Heart right ventricle (tissue), 16 donors: ENCODE data around the gene ZAP70. TPM values are rescaled to one million over a fixed set of nuclear protein-coding genes. Genes with fewer than 3 reads are reported as not detected.

ENCODE experiments used
- ATAC-seq, 8 donors: fragments of 200-7000 bp; cut with Tn5 transposase; one replicate each; pipeline ENCODE4 v1.9.1; 2020; ENCODE audit warnings: mild to moderate bottlenecking in 8 of 8, moderate library complexity in 8 of 8, moderate number of reproducible peaks in 1 of 8
- DNase-seq, 2 donors: peaks; one replicate each; pipeline ENCODE4 v3.0.0-alpha.2; 2020
- H3K27ac ChIP-seq, 10 donors: fragments of 200-600 bp; sonication (generic) in 2 of 10; one replicate each; pipeline versions ENCODE4 v1.5.0 to v1.8.0; 2020 to 2022; ENCODE audit warnings: mild to moderate bottlenecking in 3 of 10
- H3K27me3 ChIP-seq, 7 donors: fragments of 200-600 bp; one replicate each; pipeline ENCODE4 v1.8.0; 2021 to 2022; ENCODE audit warnings: mild to moderate bottlenecking in 2 of 7
- H3K36me3 ChIP-seq, 9 donors: fragments of 200-600 bp; sonication (generic) in 1 of 9; one replicate each; pipeline versions ENCODE4 v1.5.0 to v1.8.0; 2020 to 2022; ENCODE audit warnings: mild to moderate bottlenecking in 2 of 9
- H3K4me1 ChIP-seq, 9 donors: fragments of 200-600 bp; sonication (generic) in 1 of 9; one replicate each; pipeline versions ENCODE4 v1.5.0 to v1.8.0; 2020 to 2022; ENCODE audit warnings: mild to moderate bottlenecking in 4 of 9
- H3K4me3 ChIP-seq, 10 donors: fragments of 200-600 bp; sonication (generic) in 2 of 10; one replicate each; pipeline versions ENCODE4 v1.5.0 to v1.8.0; 2020 to 2022; ENCODE audit warnings: mild to moderate bottlenecking in 7 of 10, moderate library complexity in 2 of 10
- H3K9me3 ChIP-seq, 11 donors: fragments of 200-600 bp in 10 of 11; sonication (generic) in 2 of 11; one replicate each; pipeline versions ENCODE4 v1.5.0 to v1.8.0; 2013 to 2022; ENCODE audit warnings: mild to moderate bottlenecking in 2 of 11, control low read depth in 1 of 11, moderate library complexity in 1 of 11
- WGBS, 2 donors: extraction: QIAGEN DNeasy Blood & Tissue Kit; methylation state at CpG; one replicate each; pipeline ENCODE4 v1.1.7; 2013; ENCODE audit warnings: inconsistent platforms in 1 of 2; 5-methylcytosine and 5-hydroxymethylcytosine counted together
- intact Hi-C, 10 donors: fragments of 100-400 bp; cut with DNase I; formaldehyde crosslinking; loops; one replicate each; pipeline versions ENCODE4 v1.11.1 to v1.14.2; 2022
- polyA plus RNA-seq, 2 donors: library from polyadenylated mRNA; stranded (reverse); fragments of 200-250 nt; gene quantifications; one replicate each; pipeline ENCODE4 v1.2.3, GENCODE V29; 2013
- total RNA-seq, 10 donors: library from RNA; stranded (reverse); fragmentation: NEBNext Ultra II Directional in 3 of 10; extraction: Animal tissue kit (Norgen Biotek cat#: 25700) in 3 of 10; gene quantifications; one replicate each; pipeline versions ENCODE4 v1.2.1 to v1.2.4, GENCODE V29; 2021 to 2023
- TF ChIP-seq, protein P1 (sequence below), 9 donors: fragments of 200-600 bp; sonication (generic) in 2 of 9; IDR thresholded peaks; one replicate each; pipeline versions ENCODE4 v1.5.0 to v1.8.0; 2021 to 2022; ENCODE audit warnings: antibody characterized with exemption in 9 of 9, mild to moderate bottlenecking in 5 of 9, moderate library complexity in 1 of 9
- donor health status: Arrhythmogenic right ventricular cardiomyopathy.
- donor health status: ischemic (EF 13 %, LVEDD 7.1; RV severe dilation, severe dysfunction).
- donor health status: healthy with polysubstance abuse.
- donor health status: DM: no; HTN: yes; CAD: no.
- donor health status: DM: no; HTN: no; CAD: no.
- donor health status: ischemic (EF 25% LVEDD 6.9; RV normal size, moderate dysfunction).
- donor health status: ischemic (EF 25% LVEDD 5.7; RV mildly dilated, moderate dysfunction).
- donor health status: healthy.
- donor health status: DM: yes; HTN: yes; CAD: no.
- donor health status: Ischemic cardiomyopathy.
- donor health status: ischemic (EF 35%, LVEDD 5.7; RV mildly dilated, moderate dysfunction).
- donor health status: nonischemic (EF 11% LVEDD 7.7; RV severe dilation, severe dysfunction).
- donor health status: DM: yes; HTN: yes; CAD: no.
- donor health status: PGD.
- donor health status: ischemic (EF 29% LVEDD 5.4; RV normal size, mild dysfunction).
- donor health status: nonischemic (EF 23%, LVEDD 6.1; RV moderate dilation, normal function).

The ZAP70 gene
- total and polyA plus RNA-seq, 12 donors = 0.42 to 8.7 (median 0.67) TPM

DNA sequence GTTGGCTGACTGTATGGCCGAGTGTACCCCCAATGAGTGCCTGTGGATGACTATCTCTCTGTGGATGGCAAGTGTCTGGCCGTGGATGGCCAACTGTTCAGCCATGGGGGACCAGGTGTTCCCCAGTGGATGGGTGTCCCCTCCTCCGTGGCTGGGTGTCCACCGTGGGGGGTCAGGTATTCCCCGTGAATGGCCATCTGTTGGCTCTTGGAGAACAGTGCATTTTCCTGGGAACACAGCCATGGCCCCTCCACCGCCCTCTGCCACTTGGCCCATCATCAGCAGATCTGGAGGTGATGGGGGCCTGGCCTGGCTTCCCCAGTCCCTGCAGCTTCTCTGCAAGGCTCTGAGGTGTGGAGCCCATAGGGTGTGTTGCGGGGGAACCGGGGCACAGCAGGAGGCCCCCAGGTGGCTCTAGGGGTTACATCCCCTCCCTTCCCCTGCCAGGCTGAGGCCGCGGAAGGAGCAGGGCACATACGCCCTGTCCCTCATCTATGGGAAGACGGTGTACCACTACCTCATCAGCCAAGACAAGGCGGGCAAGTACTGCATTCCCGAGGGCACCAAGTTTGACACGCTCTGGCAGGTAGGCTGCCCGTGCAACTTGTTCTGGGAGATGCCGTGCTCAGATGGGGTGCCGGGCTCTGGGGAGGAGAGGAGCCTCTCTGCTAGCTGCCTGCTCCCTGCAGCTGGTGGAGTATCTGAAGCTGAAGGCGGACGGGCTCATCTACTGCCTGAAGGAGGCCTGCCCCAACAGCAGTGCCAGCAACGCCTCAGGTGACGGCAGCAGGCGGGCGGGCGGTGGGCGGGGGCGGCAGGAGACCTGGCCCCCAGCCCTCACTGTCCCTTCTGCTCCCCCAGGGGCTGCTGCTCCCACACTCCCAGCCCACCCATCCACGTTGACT lies 19.3 kb downstream of the ZAP70 start:
- ATAC-seq (no peak), DNase-seq (no peak)
- 95 to 96% methylated on average over 23 to 28 of the region's 28 CpGs for WGBS, 2 donors
- TF ChIP-seq, protein P1, sequence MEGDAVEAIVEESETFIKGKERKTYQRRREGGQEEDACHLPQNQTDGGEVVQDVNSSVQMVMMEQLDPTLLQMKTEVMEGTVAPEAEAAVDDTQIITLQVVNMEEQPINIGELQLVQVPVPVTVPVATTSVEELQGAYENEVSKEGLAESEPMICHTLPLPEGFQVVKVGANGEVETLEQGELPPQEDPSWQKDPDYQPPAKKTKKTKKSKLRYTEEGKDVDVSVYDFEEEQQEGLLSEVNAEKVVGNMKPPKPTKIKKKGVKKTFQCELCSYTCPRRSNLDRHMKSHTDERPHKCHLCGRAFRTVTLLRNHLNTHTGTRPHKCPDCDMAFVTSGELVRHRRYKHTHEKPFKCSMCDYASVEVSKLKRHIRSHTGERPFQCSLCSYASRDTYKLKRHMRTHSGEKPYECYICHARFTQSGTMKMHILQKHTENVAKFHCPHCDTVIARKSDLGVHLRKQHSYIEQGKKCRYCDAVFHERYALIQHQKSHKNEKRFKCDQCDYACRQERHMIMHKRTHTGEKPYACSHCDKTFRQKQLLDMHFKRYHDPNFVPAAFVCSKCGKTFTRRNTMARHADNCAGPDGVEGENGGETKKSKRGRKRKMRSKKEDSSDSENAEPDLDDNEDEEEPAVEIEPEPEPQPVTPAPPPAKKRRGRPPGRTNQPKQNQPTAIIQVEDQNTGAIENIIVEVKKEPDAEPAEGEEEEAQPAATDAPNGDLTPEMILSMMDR (IDR thresholded peaks at IDR 0.05) = no peak
- intact Hi-C loops = loop anchor here in 1 of 10 donors (10.0 kb wide), 1 partner anchor 652 kb away; no protein-coding TSS in a partner anchor
- Histone ChIP-seq H3K27ac (no peak overlapping the region), H3K36me3 (peaks cover 0 to 4% (median 0%) of the 10 kb centered on the region in 9 donors), H3K4me3 (no peak overlapping the region), H3K9me3 (peaks cover 0 to 15% (median 8%) of the 10 kb centered on the region in 11 donors), H3K27me3 (no peaks in the 10 kb centered on the region), H3K4me1 (peaks cover 0 to 14% (median 7%) of the 10 kb centered on the region in 9 donors)

DNA sequence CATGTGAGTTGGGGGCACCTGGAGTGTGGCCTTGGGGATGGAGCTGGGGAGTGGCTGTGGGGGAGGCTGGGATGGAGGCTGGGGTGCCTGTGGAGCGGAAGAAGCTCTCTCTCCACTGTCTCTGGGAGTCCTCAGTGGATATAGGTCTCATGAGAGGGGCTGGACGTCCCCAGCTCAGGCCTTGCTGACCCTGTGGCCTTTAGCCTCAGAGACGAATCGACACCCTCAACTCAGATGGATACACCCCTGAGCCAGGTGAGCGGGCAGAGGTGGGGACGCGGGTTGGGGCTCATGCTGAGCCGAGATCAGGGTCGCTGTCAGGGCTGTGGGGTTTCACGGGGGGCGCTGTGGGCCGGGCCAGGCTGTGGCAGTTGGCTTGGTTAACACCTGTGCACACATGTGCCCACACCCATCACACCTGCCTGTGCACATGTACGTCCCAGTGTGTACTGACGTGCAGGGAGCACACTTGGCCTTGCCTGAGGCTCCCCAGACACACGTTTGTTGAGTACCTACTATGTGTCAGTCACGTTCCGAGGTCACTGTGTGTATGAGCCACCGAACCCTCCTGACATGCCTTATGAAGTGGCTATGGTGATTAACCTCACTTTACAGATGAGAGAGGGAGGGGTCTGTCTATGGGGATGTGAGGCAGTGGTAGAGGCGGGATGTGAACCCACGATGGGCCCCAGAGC lies 20.1 kb downstream of the ZAP70 start:
- ATAC-seq = no peak
- Histone ChIP-seq H3K4me1 (peaks cover 0 to 6% (median 0%) of the 10 kb centered on the region in 9 donors), H3K36me3 (peaks cover 0 to 4% (median 0%) of the 10 kb centered on the region in 9 donors), H3K27ac (no peak overlapping the region), H3K27me3 (no peaks in the 10 kb centered on the region), H3K4me3 (no peak overlapping the region), H3K9me3 (peaks cover 0 to 15% (median 8%) of the 10 kb centered on the region in 11 donors)
- intact Hi-C loops = loop anchor here in 1 of 10 donors (10.0 kb wide), 1 partner anchor 651 kb away; no protein-coding TSS in a partner anchor
- 90 to 91% methylated on average over 20 of the region's 20 CpGs for WGBS, 2 donors
- TF ChIP-seq, protein P1 (IDR thresholded peaks at IDR 0.05) = no peak
- DNase-seq = no peak

DNA sequence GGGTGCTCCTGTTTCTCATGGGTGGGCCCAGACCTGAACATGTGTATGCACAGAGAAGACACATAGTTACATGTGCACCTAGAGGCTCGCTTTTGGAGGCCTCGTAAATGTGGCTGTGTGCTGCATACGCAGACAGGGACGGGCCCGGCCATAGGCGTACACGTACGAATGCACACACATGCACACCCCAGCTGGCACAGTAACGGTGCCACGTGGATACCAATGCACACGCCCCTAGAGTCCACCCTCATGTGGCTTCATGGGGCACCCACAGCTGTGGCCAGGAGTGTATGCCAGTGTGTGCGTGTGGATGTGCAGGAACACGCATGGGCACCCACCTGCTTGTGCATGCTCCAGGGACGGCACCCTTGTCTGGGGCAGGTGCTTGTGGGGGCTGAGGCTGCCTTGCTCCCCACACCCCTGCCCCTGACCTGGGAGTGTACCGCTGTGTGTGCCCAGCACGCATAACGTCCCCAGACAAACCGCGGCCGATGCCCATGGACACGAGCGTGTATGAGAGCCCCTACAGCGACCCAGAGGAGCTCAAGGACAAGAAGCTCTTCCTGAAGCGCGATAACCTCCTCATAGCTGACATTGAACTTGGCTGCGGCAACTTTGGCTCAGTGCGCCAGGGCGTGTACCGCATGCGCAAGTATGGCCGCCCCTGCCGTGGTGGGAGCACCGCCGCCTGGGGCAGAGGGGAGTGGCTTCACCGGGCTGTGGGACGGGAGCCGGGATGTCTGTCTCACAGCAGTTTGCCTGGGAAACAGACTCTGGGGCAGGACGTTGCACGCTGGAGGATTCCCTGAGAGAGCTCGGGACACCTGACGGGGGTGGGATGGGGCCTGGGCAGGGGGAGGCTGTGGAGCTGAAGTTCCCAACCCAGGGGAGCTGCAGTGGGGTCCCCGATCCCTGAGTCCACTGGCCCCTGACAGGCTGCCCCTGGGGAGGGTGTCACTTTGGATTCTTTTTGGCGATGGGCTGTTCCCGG lies 21.0 kb downstream of the ZAP70 start:
- no peak for DNase-seq
- ATAC-seq = no peak

More for the DNA sequence above, 21.0 kb downstream of the ZAP70 start:
- Histone ChIP-seq H3K4me3 (no peak overlapping the region), H3K27ac (no peak overlapping the region), H3K4me1 (peaks cover 0 to 5% (median 0%) of the 10 kb centered on the region in 9 donors), H3K9me3 (peaks cover 0 to 15% (median 8%) of the 10 kb centered on the region in 11 donors), H3K27me3 (no peaks in the 10 kb centered on the region), H3K36me3 (peaks cover 0 to 4% (median 0%) of the 10 kb centered on the region in 9 donors)
- TF ChIP-seq, protein P1 (IDR thresholded peaks at IDR 0.05) = no peak
- intact Hi-C loops = loop anchor here in 1 of 10 donors (10.0 kb wide), 1 partner anchor 650 kb away; no protein-coding TSS in a partner anchor
- WGBS, 2 donors = 94 to 95% methylated on average over 44 of the region's 44 CpGs
